GM10266 (cell line): ENCODE results near the gene ADAM23.

Source experiments
- DNase-seq: peaks from one replicate; pipeline ENCODE4 v3.0.0; 2012; ENCODE audit errors: extremely low spot score
- CTCF ChIP-seq: IDR thresholded peaks from 2 replicates; pipeline ENCODE4 v1.5.1; 2012; ENCODE audit warnings: mild to moderate bottlenecking, low read depth; ENCODE audit not compliant: control insufficient read depth, insufficient read depth; ENCODE audit errors: missing control alignments

The ADAM23 gene

GRCh38 chr2:206480620-206481019, 37.3 kb downstream of the ADAM23 start:
- no peak for TF ChIP-seq CTCF
- no peak for DNase-seq

GRCh38 chr2:206481056-206481455, 37.7 kb downstream of the ADAM23 start:
- DNase-seq = no peak
- TF ChIP-seq CTCF = no peak

- no peak for DNase-seq
- TF ChIP-seq CTCF = no peak
Observed at GRCh38 chr2:206482123-206482522, 38.8 kb downstream of the ADAM23 start.

GRCh38 chr2:206482633-206483032, 39.3 kb downstream of the ADAM23 start:
- DNase-seq = no peak
- TF ChIP-seq CTCF = no peak

GRCh38 chr2:206488053-206488452, 44.7 kb downstream of the ADAM23 start:
- TF ChIP-seq CTCF = no peak
- DNase-seq = no peak

GRCh38 chr2:206488623-206489022, 45.3 kb downstream of the ADAM23 start:
- TF ChIP-seq CTCF = no peak

GRCh38 chr2:206494061-206494460, 50.7 kb downstream of the ADAM23 start:
- DNase-seq = no peak
- TF ChIP-seq CTCF = no peak

More at GRCh38 chr2:206488623-206489022, 45.3 kb downstream of the ADAM23 start:
- no peak for DNase-seq

GRCh38 chr2:206502729-206503128, 59.4 kb downstream of the ADAM23 start:
- no peak for TF ChIP-seq CTCF
- DNase-seq = no peak
